GM19452 (cell line): ENCODE measurements around the gene TNNI2.

ENCODE experiments used
- ATAC-seq: cut with Tn5 transposase; IDR thresholded peaks from one replicate; pipeline ENCODE4 v1.9.1; 2021; ENCODE audit not compliant: unreplicated experiment

TNNI2 gene

GRCh38 chr11:1857064-1857463 is 18.3 kb downstream of the TNNI2 start:
- ATAC-seq: no peak

- no peak for ATAC-seq
These were observed 19.4 kb downstream of the TNNI2 start for GRCh38 chr11:1858154-1858553.

- ATAC-seq: no peak
These were observed 19.8 kb downstream of the TNNI2 start for GRCh38 chr11:1858576-1858975.

- ATAC-seq: no peak
These were observed 20.2 kb downstream of the TNNI2 start for GRCh38 chr11:1859004-1859403.

GRCh38 chr11:1860108-1860507 is 21.3 kb downstream of the TNNI2 start:
- ATAC-seq: no peak

- no peak for ATAC-seq
These were observed 22.9 kb downstream of the TNNI2 start for GRCh38 chr11:1861435-1862411.

- ATAC-seq: no peak
These were observed 24.0 kb downstream of the TNNI2 start for GRCh38 chr11:1862588-1863351.

- ATAC-seq: no peak
These were observed 24.8 kb downstream of the TNNI2 start for GRCh38 chr11:1863352-1864216.

GRCh38 chr11:1864231-1864630 is 25.4 kb downstream of the TNNI2 start:
- no peak for ATAC-seq

- no peak for ATAC-seq
These were observed 26.3 kb downstream of the TNNI2 start for GRCh38 chr11:1864831-1865665.

- ATAC-seq: no peak
These were observed 27.4 kb downstream of the TNNI2 start for GRCh38 chr11:1866226-1866625.

GRCh38 chr11:1866776-1867175 is 28.0 kb downstream of the TNNI2 start:
- no peak for ATAC-seq

GRCh38 chr11:1867381-1867780 is 28.6 kb downstream of the TNNI2 start:
- ATAC-seq: no peak

GRCh38 chr11:1868056-1868635 is 29.4 kb downstream of the TNNI2 start:
- no peak for ATAC-seq

GRCh38 chr11:1868636-1869291 is 30.0 kb downstream of the TNNI2 start:
- ATAC-seq: no peak

GRCh38 chr11:1869427-1870325 is 30.9 kb downstream of the TNNI2 start:
- no peak for ATAC-seq

GRCh38 chr11:1870326-1870696 is 31.5 kb downstream of the TNNI2 start:
- ATAC-seq: no peak

GRCh38 chr11:1870721-1871466 is 32.1 kb downstream of the TNNI2 start:
- no peak for ATAC-seq
